Nephron (organoid): Measurements from ENCODE around the gene C6orf163.
A peak's percentile ranks its signal among the peaks of the same experiment; 100 is the strongest.

Source experiments
- H3K27ac Mint-ChIP-seq, 3 experiments: 2 replicates each; pipeline ENCODE4 v1.8.0; 2020; ENCODE audit warnings: mixed read lengths in 3 of 3, mild to moderate bottlenecking in 2 of 3, moderate library complexity in 1 of 3
- H3K27me3 Mint-ChIP-seq: 2 replicates; pipeline ENCODE4 v1.8.0; 2021; ENCODE audit warnings: low read depth, mild to moderate bottlenecking, moderate library complexity, mixed read lengths
- H3K36me3 Mint-ChIP-seq: 2 replicates; pipeline ENCODE4 v1.8.0; 2020; ENCODE audit warnings: low read depth, mixed read lengths
- H3K4me1 Mint-ChIP-seq: 2 replicates; pipeline ENCODE4 v1.8.0; 2020; ENCODE audit warnings: mixed read lengths
- H3K4me3 Mint-ChIP-seq, 3 experiments: 2 replicates each; pipeline ENCODE4 v1.8.0; 2020; ENCODE audit warnings: mild to moderate bottlenecking in 3 of 3, mixed read lengths in 3 of 3, moderate library complexity in 2 of 3
- H3K9me3 Mint-ChIP-seq: 2 replicates; pipeline ENCODE4 v1.8.0; 2020; ENCODE audit warnings: mixed read lengths
- TF ChIP-seq, protein P1 (sequence below), 3 experiments: fragments of 200-600 bp; sonication (generic); IDR thresholded peaks; one replicate each; pipeline ENCODE4 v1.5.0; 2021; ENCODE audit warnings: antibody characterized with exemption in 3 of 3; ENCODE audit not compliant: unreplicated experiment in 3 of 3

Gene C6orf163

GRCh38 chr6:87376643-87377042, 32.0 kb downstream of the C6orf163 start:
- TF ChIP-seq, protein P1, sequence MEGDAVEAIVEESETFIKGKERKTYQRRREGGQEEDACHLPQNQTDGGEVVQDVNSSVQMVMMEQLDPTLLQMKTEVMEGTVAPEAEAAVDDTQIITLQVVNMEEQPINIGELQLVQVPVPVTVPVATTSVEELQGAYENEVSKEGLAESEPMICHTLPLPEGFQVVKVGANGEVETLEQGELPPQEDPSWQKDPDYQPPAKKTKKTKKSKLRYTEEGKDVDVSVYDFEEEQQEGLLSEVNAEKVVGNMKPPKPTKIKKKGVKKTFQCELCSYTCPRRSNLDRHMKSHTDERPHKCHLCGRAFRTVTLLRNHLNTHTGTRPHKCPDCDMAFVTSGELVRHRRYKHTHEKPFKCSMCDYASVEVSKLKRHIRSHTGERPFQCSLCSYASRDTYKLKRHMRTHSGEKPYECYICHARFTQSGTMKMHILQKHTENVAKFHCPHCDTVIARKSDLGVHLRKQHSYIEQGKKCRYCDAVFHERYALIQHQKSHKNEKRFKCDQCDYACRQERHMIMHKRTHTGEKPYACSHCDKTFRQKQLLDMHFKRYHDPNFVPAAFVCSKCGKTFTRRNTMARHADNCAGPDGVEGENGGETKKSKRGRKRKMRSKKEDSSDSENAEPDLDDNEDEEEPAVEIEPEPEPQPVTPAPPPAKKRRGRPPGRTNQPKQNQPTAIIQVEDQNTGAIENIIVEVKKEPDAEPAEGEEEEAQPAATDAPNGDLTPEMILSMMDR (IDR thresholded peaks at IDR 0.05; ENCODE audit: unreplicated experiment in 3 of 3) = no peak
- Mint-ChIP-seq H3K36me3 (peaks cover 8% of the 10 kb centered on the region), H3K9me3 (no peaks in the 10 kb centered on the region), H3K27ac (no peak overlapping the region), H3K4me3 (no peak overlapping the region), H3K4me1 (no peaks in the 10 kb centered on the region), H3K27me3 (no peaks in the 10 kb centered on the region)

GRCh38 chr6:87378947-87379346, 34.3 kb downstream of the C6orf163 start:
- Mint-ChIP-seq H3K4me3 (no peak overlapping the region), H3K27ac (no peak overlapping the region), H3K27me3 (no peaks in the 10 kb centered on the region), H3K36me3 (peaks cover 3% of the 10 kb centered on the region), H3K9me3 (no peaks in the 10 kb centered on the region), H3K4me1 (no peaks in the 10 kb centered on the region)
- TF ChIP-seq, protein P1 (IDR thresholded peaks at IDR 0.05; ENCODE audit: unreplicated experiment in 3 of 3) = no peak

GRCh38 chr6:87382861-87383260, 38.2 kb downstream of the C6orf163 start:
- Mint-ChIP-seq H3K4me3 (no peak overlapping the region), H3K27ac (no peak overlapping the region), H3K36me3 (no peaks in the 10 kb centered on the region), H3K9me3 (no peaks in the 10 kb centered on the region), H3K27me3 (no peaks in the 10 kb centered on the region), H3K4me1 (no peaks in the 10 kb centered on the region)
- TF ChIP-seq, protein P1 (IDR thresholded peaks at IDR 0.05; ENCODE audit: unreplicated experiment in 3 of 3) = no peak

GRCh38 chr6:87384038-87384437, 39.4 kb downstream of the C6orf163 start:
- no peak overlapping the region for H3K4me3 Mint-ChIP-seq
- TF ChIP-seq, protein P1 (IDR thresholded peaks at IDR 0.05; ENCODE audit: unreplicated experiment in 3 of 3) = no peak
- no peaks in the 10 kb centered on the region for H3K27me3 Mint-ChIP-seq
- H3K9me3 Mint-ChIP-seq = no peaks in the 10 kb centered on the region
- H3K36me3 Mint-ChIP-seq = no peaks in the 10 kb centered on the region
- H3K27ac Mint-ChIP-seq = no peak overlapping the region
- no peaks in the 10 kb centered on the region for H3K4me1 Mint-ChIP-seq

GRCh38 chr6:87384449-87384848, 39.8 kb downstream of the C6orf163 start:
- H3K36me3 Mint-ChIP-seq = no peaks in the 10 kb centered on the region
- H3K4me3 Mint-ChIP-seq = no peak overlapping the region
- H3K27ac Mint-ChIP-seq = no peak overlapping the region
- TF ChIP-seq, protein P1 (IDR thresholded peaks at IDR 0.05; ENCODE audit: unreplicated experiment in 3 of 3) = no peak
- no peaks in the 10 kb centered on the region for H3K4me1 Mint-ChIP-seq
- no peaks in the 10 kb centered on the region for H3K9me3 Mint-ChIP-seq
- no peaks in the 10 kb centered on the region for H3K27me3 Mint-ChIP-seq

DNA sequence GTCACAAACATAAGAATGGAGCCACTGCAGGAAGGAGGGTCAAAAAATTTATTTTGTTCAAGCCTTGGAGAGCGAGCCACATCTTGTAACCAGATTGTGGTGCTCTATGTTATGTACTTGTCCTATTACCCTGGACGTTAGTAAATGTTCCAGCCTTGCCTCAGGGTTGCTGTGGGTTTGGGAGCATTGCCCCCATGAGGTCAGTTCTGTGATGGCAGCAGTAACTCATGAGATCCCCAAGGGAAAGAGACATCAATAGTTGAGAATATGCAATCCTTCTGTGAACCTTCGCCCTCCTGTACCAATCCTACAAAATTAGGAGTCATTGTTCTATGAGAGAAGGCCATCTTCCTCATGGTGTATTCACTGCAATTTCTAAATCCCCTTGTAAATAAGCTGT, 46.7 kb downstream of the C6orf163 start:
- Mint-ChIP-seq H3K27me3 (no peaks in the 10 kb centered on the region), H3K4me1 (no peaks in the 10 kb centered on the region), H3K9me3 (no peaks in the 10 kb centered on the region), H3K36me3 (no peaks in the 10 kb centered on the region), H3K4me3 (no peak overlapping the region), H3K27ac (no peak overlapping the region)
- TF ChIP-seq, protein P1 (IDR thresholded peaks at IDR 0.05; ENCODE audit: unreplicated experiment in 3 of 3) = peak in 2 of 3 experiments; percentile 22 to 32
